ENCODE results near the gene TAS2R46.
"Not testable (repeated sequence)": the region's sequence is repeated elsewhere in the genome, so short reads cannot be mapped to it uniquely, and the experiment has no call there.

The TAS2R46 gene

GRCh38 chr12:11062194-11062593 lies at the start of gene TAS2R46:
Gene TAS2R46 (minus strand): TSS chr12:11062294. CDS start chr12:11062294, 0 bp downstream.
- not testable (repeated sequence) for H3K27ac ChIP-seq; DNase-seq (ENCODE audit: low read depth, low spot score)

GRCh38 chr12:11111213-11111612 lies 49.1 kb upstream of the TAS2R46 start:
- not testable (repeated sequence) for DNase-seq (ENCODE audit: low read depth, low spot score); H3K27ac ChIP-seq

GRCh38 chr12:11108862-11109261 lies 46.8 kb upstream of the TAS2R46 start:
- no peak overlapping the region for H3K27ac ChIP-seq
- no peak for DNase-seq (ENCODE audit: low read depth, low spot score)

- DNase-seq (ENCODE audit: low read depth, low spot score), result no peak
- H3K27ac ChIP-seq, result no peak overlapping the region
Observed at GRCh38 chr12:11107719-11108118, 45.6 kb upstream of the TAS2R46 start.

- no peak for DNase-seq (ENCODE audit: low read depth, low spot score)
Observed at GRCh38 chr12:11106288-11106687, 44.2 kb upstream of the TAS2R46 start.

GRCh38 chr12:11105546-11105945 lies 43.5 kb upstream of the TAS2R46 start:
- no peak overlapping the region for H3K27ac ChIP-seq
- DNase-seq (ENCODE audit: low read depth, low spot score), result no peak

More at GRCh38 chr12:11106288-11106687, 44.2 kb upstream of the TAS2R46 start:
- no peak overlapping the region for H3K27ac ChIP-seq

- not testable (repeated sequence) for DNase-seq (ENCODE audit: low read depth, low spot score); H3K27ac ChIP-seq
Observed at GRCh38 chr12:11094910-11095309, 32.8 kb upstream of the TAS2R46 start.

- no peak within 1 kb of the TSS for H3K27ac ChIP-seq
- no peak for DNase-seq (ENCODE audit: low read depth, low spot score)
Observed at GRCh38 chr12:11092128-11092527, 30.0 kb upstream of the TAS2R46 start, which contains the start of gene TAS2R43. Gene TAS2R43 (minus strand): TSS chr12:11092313. CDS start chr12:11092229, 84 bp downstream.

GRCh38 chr12:11089246-11089645 lies 27.2 kb upstream of the TAS2R46 start:
- no peak overlapping the region for H3K27ac ChIP-seq
- no peak for DNase-seq (ENCODE audit: low read depth, low spot score)

GRCh38 chr12:11085419-11085818 lies 23.3 kb upstream of the TAS2R46 start:
- no peak overlapping the region for H3K27ac ChIP-seq
- DNase-seq (ENCODE audit: low read depth, low spot score), result no peak

- no peak for DNase-seq (ENCODE audit: low read depth, low spot score)
- no peak overlapping the region for H3K27ac ChIP-seq
Observed at GRCh38 chr12:11081987-11082386, 19.9 kb upstream of the TAS2R46 start.

- no peak for DNase-seq (ENCODE audit: low read depth, low spot score)
- no peak overlapping the region for H3K27ac ChIP-seq
Observed at GRCh38 chr12:11078246-11078645, 16.2 kb upstream of the TAS2R46 start.

- DNase-seq (ENCODE audit: low read depth, low spot score), result no peak
- H3K27ac ChIP-seq, result no peak overlapping the region
Observed at GRCh38 chr12:11075642-11076041, 13.5 kb upstream of the TAS2R46 start.

GRCh38 chr12:11071414-11071813 lies 9.3 kb upstream of the TAS2R46 start:
- H3K27ac ChIP-seq, result no peak overlapping the region
- DNase-seq (ENCODE audit: low read depth, low spot score), result no peak

GRCh38 chr12:11070999-11071398 lies 8.9 kb upstream of the TAS2R46 start:
- DNase-seq (ENCODE audit: low read depth, low spot score), result no peak

GRCh38 chr12:11069854-11070365 lies 7.8 kb upstream of the TAS2R46 start:
- no peak overlapping the region for H3K27ac ChIP-seq
- no peak for DNase-seq (ENCODE audit: low read depth, low spot score)

More at GRCh38 chr12:11070999-11071398, 8.9 kb upstream of the TAS2R46 start:
- no peak overlapping the region for H3K27ac ChIP-seq

GRCh38 chr12:11067514-11067913 lies 5.4 kb upstream of the TAS2R46 start:
- DNase-seq (ENCODE audit: low read depth, low spot score), result no peak
- no peak overlapping the region for H3K27ac ChIP-seq

GRCh38 chr12:11059784-11060183 lies 2.3 kb downstream of the TAS2R46 start:
- H3K27ac ChIP-seq, result no peak overlapping the region
- no peak for DNase-seq (ENCODE audit: low read depth, low spot score)

- no peak for DNase-seq (ENCODE audit: low read depth, low spot score)
- H3K27ac ChIP-seq, result no peak overlapping the region
Observed at GRCh38 chr12:11059041-11059440, 3.1 kb downstream of the TAS2R46 start.

GRCh38 chr12:11055306-11055705 lies 6.8 kb downstream of the TAS2R46 start:
- no peak overlapping the region for H3K27ac ChIP-seq
- DNase-seq (ENCODE audit: low read depth, low spot score), result no peak

- DNase-seq (ENCODE audit: low read depth, low spot score); H3K27ac ChIP-seq: not testable (repeated sequence)
Observed at GRCh38 chr12:11049806-11050531, 12.1 kb downstream of the TAS2R46 start.

- H3K27ac ChIP-seq; DNase-seq (ENCODE audit: low read depth, low spot score): not testable (repeated sequence)
Observed at GRCh38 chr12:11041366-11041765, 20.7 kb downstream of the TAS2R46 start.
